Esophagus muscularis mucosa (tissue), 4 donors: ENCODE data around the gene RHEBL1.

ENCODE experiments used
- CTCF ChIP-seq, 3 experiments: fragments of 200-600 bp in 2 of 3; fragments of 450-650 bp in 1 of 3; sonication (generic) in 2 of 3; IDR thresholded peaks; one replicate each; pipeline ENCODE4 v1.5.1; 2017 to 2019; ENCODE audit warnings: antibody characterized with exemption in 3 of 3, mild to moderate bottlenecking in 2 of 3, moderate library complexity in 1 of 3
- EP300 ChIP-seq: sonication (generic); formaldehyde crosslinking; IDR thresholded peaks from one replicate; pipeline ENCODE4 v1.6.1; 2017; ENCODE audit warnings: antibody characterized with exemption
- POLR2AphosphoS5 ChIP-seq, 2 donors: sonication (generic); formaldehyde crosslinking; IDR thresholded peaks; one replicate each; pipeline ENCODE4 v1.6.1; 2017; ENCODE audit warnings: antibody characterized with exemption in 2 of 2

- no peak for TF ChIP-seq CTCF (IDR thresholded peaks at IDR 0.05)
- TF ChIP-seq POLR2AphosphoS5 (IDR thresholded peaks at IDR 0.05), result no peak
- no peak for TF ChIP-seq EP300
These were observed 786 bp downstream of the RHEBL1 start for GRCh38 chr12:49068879-49069506.
